ENCODE data around the gene IFT43. TPM values are rescaled to one million over a fixed set of nuclear protein-coding genes. Genes with fewer than 3 reads are reported as not detected.
A peak's percentile ranks its signal among the peaks of the same experiment; 100 is the strongest.

The IFT43 gene
- total RNA-seq, 1 donor from 2014 or later = 8.2 TPM

DNA sequence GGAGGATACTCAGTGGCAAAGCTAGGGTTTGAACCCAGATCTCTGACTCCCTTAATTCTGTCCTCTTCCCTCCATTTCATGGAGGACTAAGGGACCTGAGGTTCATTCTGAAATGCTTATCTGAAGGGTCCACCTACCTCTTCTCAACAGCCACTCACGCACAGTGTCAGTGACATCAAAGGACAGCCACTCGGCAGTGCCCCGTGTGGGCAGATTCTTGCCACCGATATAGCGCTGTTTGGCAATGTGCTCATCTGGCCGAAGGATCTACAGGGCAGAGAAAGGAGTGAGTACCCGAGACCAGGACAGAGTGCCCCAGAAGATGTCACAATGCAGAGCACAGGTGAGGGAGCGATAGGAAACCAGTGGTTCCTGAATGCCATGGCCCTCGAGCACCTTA is 14.6 kb upstream of the IFT43 start:
- H3K27ac Mint-ChIP-seq = no peak overlapping the region
- no peaks in the 10 kb centered on the region for H3K36me3 Mint-ChIP-seq (ENCODE audit: low read depth)
- DNase-seq (ENCODE audit: low spot score) = no peak
- no peaks in the 10 kb centered on the region for H3K9me3 Mint-ChIP-seq
- H3K4me3 Mint-ChIP-seq (ENCODE audit: low read depth) = no peak overlapping the region
- no peaks in the 10 kb centered on the region for H3K4me1 Mint-ChIP-seq (ENCODE audit: low read depth)
- no peaks in the 10 kb centered on the region for H3K27me3 Mint-ChIP-seq (ENCODE audit: low read depth)
- intact Hi-C loops (cut with micrococcal nuclease) = no loop called here

DNA sequence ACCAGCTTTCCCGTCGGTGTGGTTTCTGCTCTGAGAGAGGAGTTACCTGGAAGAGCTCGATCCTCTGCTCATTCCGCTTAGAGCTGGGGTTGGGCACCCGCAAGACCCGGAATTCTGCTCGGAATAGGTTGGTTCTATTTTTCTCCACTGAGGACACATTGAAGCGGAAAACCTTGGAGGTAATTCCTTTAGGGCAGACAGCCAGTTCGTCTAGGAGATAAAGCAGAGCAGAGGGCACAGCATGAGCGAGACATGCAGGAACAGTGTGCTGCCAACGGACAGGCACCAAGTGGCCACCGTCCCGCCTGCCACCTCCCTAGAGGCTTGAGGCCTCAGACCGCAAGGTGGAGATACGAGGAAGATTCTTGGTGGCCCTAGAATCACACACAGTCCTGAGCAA is 14.1 kb upstream of the IFT43 start:
- no peak for DNase-seq (ENCODE audit: low spot score)
- Mint-ChIP-seq H3K27me3 (ENCODE audit: low read depth) (no peaks in the 10 kb centered on the region), H3K36me3 (ENCODE audit: low read depth) (no peaks in the 10 kb centered on the region), H3K4me1 (ENCODE audit: low read depth) (no peaks in the 10 kb centered on the region), H3K9me3 (no peaks in the 10 kb centered on the region), H3K27ac (no peak overlapping the region), H3K4me3 (ENCODE audit: low read depth) (no peak overlapping the region)
- intact Hi-C loops (cut with micrococcal nuclease) = no loop called here

DNA sequence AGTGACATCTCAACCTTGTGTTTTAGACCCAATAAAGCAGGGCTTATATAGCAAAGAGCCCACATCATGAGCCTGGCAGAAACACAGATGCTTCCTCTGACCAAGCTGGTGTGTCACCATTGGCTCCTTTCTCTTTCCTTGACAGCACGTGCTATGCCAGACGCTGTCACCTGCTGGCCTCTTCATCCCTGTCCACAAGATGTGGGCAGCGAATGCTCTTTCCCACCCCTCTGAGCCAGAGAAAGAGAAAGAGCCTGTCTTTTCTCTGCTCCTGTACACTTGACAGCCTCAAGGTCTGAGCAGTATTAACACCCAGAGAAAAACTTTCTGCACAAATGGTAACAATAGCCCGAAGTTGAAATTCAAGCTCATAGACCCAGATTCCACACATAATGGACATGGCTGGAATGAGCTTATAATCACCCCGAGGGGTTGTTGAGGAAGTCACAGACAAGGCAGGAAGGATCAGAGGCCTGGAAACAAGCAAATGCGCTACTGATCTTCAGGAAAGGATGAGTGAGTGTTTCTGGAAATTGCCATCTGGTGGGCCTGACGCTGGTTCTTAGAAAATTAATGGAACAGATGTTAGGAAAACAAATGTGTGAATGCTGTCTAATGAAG is 12.7 kb upstream of the IFT43 start:
- intact Hi-C loops (cut with micrococcal nuclease) = no loop called here
- Mint-ChIP-seq H3K4me1 (ENCODE audit: low read depth) (no peaks in the 10 kb centered on the region), H3K27me3 (ENCODE audit: low read depth) (no peaks in the 10 kb centered on the region), H3K9me3 (no peaks in the 10 kb centered on the region), H3K4me3 (ENCODE audit: low read depth) (no peak overlapping the region), H3K36me3 (ENCODE audit: low read depth) (no peaks in the 10 kb centered on the region), H3K27ac (no peak overlapping the region)
- DNase-seq (ENCODE audit: low spot score) = no peak

DNA sequence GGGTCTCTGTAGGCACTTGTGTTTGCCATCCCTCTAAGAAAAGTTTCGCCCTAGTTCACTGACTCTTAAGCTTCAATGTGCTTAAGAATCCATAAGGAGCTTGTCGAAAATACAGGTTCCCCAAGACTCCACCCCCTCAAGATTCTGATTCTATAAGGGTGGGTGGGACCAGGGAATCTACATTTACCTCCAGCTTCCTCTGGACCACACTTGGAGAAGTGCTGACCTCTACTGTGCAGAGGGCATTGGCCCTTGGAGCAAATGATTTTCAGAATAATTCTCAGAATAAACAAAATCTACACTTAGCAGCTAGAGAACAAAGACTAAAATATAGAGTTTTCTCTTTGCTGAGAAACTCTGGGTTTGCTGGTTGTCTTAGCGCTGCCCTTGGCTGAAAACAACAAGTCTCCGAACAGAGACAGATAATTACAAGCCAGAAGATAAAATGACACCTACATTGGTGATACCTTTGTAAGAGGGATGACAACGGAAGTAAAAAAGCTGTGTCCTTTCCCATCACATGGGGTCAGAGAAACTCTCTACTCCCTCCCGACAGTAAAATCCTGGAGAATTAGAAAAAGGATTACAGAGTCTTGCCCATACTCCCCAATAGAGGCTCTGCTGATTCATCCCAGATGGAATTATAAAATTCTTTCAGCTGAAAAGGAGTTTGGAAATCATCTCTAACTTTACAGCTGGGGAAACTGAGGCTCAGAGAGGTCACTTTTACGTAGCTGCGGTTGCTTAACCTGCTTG is 8.6 kb upstream of the IFT43 start:
- DNase-seq (ENCODE audit: low spot score) = no peak
- Mint-ChIP-seq H3K27me3 (ENCODE audit: low read depth) (no peaks in the 10 kb centered on the region), H3K36me3 (ENCODE audit: low read depth) (no peaks in the 10 kb centered on the region), H3K4me3 (ENCODE audit: low read depth) (no peak overlapping the region), H3K4me1 (ENCODE audit: low read depth) (peaks cover 19% of the 10 kb centered on the region), H3K9me3 (no peaks in the 10 kb centered on the region), H3K27ac (no peak overlapping the region)
- intact Hi-C loops (cut with micrococcal nuclease) = no loop called here

DNA sequence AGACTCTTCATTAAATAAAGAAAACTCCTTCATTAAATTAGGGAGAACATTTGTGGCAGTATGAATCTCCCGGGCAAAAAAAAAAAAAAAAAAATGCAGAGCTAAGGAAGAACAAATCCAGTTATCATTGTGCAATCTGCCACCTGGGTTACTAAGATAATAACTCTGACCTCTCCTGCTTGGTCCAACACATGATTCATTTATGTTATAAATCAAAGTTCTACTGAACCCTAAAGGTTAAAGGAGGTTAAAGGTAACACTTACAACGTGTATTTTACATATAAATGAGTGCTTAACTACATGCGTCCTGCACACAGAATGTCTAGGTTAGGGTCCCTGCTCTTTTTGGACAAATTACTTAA is 8.0 kb upstream of the IFT43 start:
- H3K36me3 Mint-ChIP-seq (ENCODE audit: low read depth) = no peaks in the 10 kb centered on the region

DNA sequence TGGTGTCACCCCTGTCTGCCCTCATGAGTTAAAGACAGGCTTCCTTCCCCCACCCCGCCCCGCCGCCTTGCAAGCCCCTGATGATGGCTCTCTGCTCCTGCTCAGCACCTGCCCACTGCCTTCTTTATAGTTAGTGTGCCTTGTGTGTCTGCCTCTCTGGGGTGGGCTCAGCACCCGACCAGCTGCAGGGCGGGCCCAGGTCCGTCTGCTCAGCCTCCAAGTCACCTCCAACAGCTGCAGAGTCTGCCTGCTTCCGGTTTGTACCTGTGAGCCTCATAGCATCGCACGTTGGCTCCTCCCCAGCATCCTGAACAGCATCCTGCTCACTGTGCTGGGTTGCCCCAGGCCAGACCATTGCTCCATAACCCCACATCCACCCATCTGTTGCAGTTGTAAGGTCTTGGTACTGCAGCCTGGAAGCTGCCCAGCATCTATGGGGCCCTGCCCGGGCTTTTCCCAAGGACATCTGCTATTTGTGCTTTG is 7.3 kb upstream of the IFT43 start:
- Mint-ChIP-seq H3K4me1 (ENCODE audit: low read depth) (peaks cover 19% of the 10 kb centered on the region), H3K27ac (no peak overlapping the region), H3K4me3 (ENCODE audit: low read depth) (no peak overlapping the region), H3K9me3 (no peaks in the 10 kb centered on the region), H3K36me3 (ENCODE audit: low read depth) (no peaks in the 10 kb centered on the region), H3K27me3 (ENCODE audit: low read depth) (peaks cover 6% of the 10 kb centered on the region)
- intact Hi-C loops (cut with micrococcal nuclease) = no loop called here
- no peak for DNase-seq (ENCODE audit: low spot score)

More for the DNA sequence above, 8.0 kb upstream of the IFT43 start:
- intact Hi-C loops (cut with micrococcal nuclease) = no loop called here
- DNase-seq (ENCODE audit: low spot score) = no peak
- no peak overlapping the region for H3K27ac Mint-ChIP-seq
- H3K4me1 Mint-ChIP-seq (ENCODE audit: low read depth) = peaks cover 19% of the 10 kb centered on the region
- H3K27me3 Mint-ChIP-seq (ENCODE audit: low read depth) = no peaks in the 10 kb centered on the region
- no peaks in the 10 kb centered on the region for H3K9me3 Mint-ChIP-seq
- H3K4me3 Mint-ChIP-seq (ENCODE audit: low read depth) = no peak overlapping the region

DNA sequence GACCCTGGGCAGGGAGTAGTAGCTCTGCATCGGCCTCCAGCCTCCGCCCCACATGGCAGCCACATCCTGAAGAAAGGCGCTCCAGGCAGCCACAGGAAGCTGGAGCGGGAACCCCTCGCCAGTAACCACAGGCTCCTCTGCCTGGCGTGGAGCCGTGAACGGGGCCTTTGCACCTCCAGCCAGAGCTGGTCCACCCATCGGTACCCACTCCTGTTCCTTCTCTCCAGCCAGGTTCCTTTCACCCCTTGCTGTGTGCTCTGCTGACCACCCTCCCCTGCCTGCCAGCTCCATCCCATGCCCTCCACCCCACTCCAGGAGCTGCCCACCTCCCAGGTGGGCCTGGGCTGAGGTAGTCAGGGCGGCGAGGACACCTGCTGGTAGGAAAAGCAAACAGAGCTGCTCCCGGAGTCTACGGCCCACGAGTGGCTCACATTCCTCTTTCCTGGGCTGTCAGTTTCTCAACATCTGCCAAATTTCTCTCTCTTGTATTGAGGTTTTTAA is 6.4 kb upstream of the IFT43 start:
- H3K9me3 Mint-ChIP-seq = no peaks in the 10 kb centered on the region
- H3K4me3 Mint-ChIP-seq (ENCODE audit: low read depth) = no peak overlapping the region
- H3K27ac Mint-ChIP-seq = no peak overlapping the region
- peaks cover 19% of the 10 kb centered on the region for H3K4me1 Mint-ChIP-seq (ENCODE audit: low read depth)
- DNase-seq (ENCODE audit: low spot score) = no peak
- intact Hi-C loops (cut with micrococcal nuclease) = no loop called here
- H3K27me3 Mint-ChIP-seq (ENCODE audit: low read depth) = peaks cover 13% of the 10 kb centered on the region
- no peaks in the 10 kb centered on the region for H3K36me3 Mint-ChIP-seq (ENCODE audit: low read depth)

DNA sequence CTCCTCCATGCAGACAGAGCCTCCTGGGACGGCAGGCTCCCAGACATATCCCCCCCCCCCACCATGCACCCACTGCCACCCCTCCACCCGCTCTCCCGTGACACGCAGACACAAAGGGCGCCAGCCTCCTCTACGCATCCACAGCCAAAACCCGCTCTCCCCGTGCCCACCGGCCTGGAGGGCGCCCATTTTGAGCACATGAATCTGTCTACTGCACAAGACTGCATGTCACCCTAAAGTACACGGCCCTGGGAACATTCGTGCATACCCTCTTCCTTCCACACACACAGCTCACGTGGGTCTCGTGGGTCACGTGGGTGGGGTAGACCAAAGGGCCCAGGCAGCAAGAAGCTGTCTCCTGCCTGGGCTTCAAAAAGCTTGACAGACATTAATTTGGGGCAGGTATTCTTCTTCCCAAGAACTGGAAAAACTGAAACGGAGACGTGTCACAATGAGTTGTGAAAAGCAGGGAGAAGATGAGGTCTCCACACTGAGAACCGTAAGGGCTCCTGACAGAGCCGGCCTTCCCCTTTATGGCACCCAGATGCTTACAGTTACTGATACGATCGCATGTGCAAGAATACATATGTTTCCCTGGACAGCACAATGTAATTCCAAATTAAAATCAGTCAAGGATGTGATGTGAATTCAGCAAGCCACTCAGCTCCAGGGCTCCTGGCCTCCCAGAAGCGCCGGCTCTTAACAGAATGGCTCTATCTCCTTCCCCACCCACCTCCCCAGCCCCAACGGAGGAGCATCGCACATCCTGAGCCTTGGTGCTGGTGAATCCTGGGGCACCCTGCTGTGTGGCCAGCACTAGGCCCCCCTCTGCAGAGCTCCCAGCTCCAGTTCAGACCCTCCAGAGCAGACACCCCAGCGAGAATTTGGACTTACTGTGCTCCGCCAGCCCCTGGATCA is 5.7 kb upstream of the IFT43 start:
- no peaks in the 10 kb centered on the region for H3K9me3 Mint-ChIP-seq
- DNase-seq (ENCODE audit: low spot score) = no peak
- H3K27ac Mint-ChIP-seq = no peak overlapping the region
- H3K36me3 Mint-ChIP-seq (ENCODE audit: low read depth) = no peaks in the 10 kb centered on the region
- H3K27me3 Mint-ChIP-seq (ENCODE audit: low read depth) = peaks cover 17% of the 10 kb centered on the region
- intact Hi-C loops (cut with micrococcal nuclease) = loop anchor here (5.0 to 10.0 kb wide), 2 partner anchors 175 to 403 kb away; partner anchors contain the start of genes FLVCR2 and GPATCH2L
- peaks cover 19% of the 10 kb centered on the region for H3K4me1 Mint-ChIP-seq (ENCODE audit: low read depth)
- H3K4me3 Mint-ChIP-seq (ENCODE audit: low read depth) = no peak overlapping the region

DNA sequence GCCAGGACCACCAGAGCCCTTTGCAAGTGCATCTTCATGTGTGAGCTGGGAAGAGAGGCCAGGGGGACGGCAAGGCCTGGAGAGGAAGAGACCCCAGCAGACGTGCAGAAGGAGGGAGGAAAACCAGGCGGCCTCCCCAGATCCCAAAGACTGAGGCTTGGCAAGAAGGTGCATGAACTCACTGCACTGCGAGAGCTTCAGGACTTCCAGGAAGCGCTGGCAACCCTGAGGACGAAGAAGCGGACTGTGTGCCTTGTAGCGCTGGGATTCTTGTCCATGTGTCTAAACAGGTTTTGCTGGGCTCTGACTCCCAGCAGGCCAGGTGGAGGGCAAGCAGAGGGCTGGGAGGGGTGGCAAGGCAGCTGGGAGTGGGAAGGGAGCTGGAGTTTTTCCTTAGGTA is 4.7 kb upstream of the IFT43 start:
- Mint-ChIP-seq H3K36me3 (ENCODE audit: low read depth) (no peaks in the 10 kb centered on the region), H3K4me1 (ENCODE audit: low read depth) (peaks cover 21% of the 10 kb centered on the region), H3K27me3 (ENCODE audit: low read depth) (peaks cover 19% of the 10 kb centered on the region), H3K27ac (peak overlapping the region; percentile 6), H3K9me3 (no peaks in the 10 kb centered on the region), H3K4me3 (ENCODE audit: low read depth) (peak overlapping the region; percentile 83)
- DNase-seq (ENCODE audit: low spot score) = no peak
- intact Hi-C loops (cut with micrococcal nuclease) = loop anchor here (5.0 to 10.0 kb wide), 2 partner anchors 174 to 404 kb away; partner anchors contain the start of genes FLVCR2 and GPATCH2L

DNA sequence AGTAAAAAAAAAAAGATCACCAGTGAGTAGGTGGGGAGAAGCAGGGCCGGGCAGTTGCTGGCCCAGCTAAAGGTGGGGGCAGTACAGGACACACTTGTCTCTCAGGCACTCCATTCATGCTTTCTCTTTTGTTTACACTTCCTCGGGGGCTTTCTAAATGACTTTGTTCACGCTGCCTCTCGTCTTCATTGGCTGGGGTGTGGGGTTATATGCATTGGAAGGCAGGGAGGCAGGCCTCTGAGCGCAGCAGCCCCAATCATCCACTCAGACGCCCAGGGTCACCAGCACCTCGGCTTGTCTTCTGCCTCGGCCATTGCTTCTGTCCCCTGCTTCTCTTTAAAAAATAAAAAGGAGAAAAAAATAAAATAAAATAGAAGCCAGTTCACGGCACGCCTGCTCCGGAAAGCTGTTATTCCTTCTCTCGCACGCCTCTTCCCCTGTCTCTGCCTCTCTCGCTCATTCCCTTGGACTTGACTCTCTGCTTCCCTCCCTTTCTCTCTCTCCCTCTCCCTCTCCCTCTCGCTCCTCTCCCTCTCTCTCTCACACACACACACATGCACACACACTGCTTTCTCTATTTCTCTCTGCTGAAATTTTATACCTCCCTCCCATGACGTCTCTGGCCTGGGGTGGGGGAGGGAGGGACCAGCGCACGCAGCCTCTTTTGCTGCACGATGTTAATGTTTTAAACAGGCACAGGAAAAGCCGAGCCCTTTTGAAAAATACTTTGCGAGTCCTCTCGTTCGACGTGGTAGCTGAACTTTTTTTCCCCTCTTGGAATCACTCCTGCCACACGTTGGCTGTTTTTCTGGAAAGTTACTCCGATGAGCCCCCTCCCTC is 3.9 kb upstream of the IFT43 start, which contains the start of gene TGFB3:
Gene TGFB3, minus strand, starts transcription at position 570 of the 840 bp plus-strand sequence. CDS start 1,102 bp downstream, outside the sequence.
- Mint-ChIP-seq H3K4me3 (ENCODE audit: low read depth) (peak within 1 kb of the TSS; percentile 83), H3K27me3 (ENCODE audit: low read depth) (peaks cover 22% of the 10 kb centered on the region), H3K9me3 (no peaks in the 10 kb centered on the region), H3K36me3 (ENCODE audit: low read depth) (no peaks in the 10 kb centered on the region), H3K27ac (peak within 1 kb of the TSS; percentile 78), H3K4me1 (ENCODE audit: low read depth) (peaks cover 28% of the 10 kb centered on the region)
- peak; percentile 32 for DNase-seq (ENCODE audit: low spot score)
- intact Hi-C loops (cut with micrococcal nuclease) = loop anchor here (1.0 to 10.0 kb wide), 4 partner anchors 75 to 404 kb away; partner anchors contain the start of genes FLVCR2 and GPATCH2L

DNA sequence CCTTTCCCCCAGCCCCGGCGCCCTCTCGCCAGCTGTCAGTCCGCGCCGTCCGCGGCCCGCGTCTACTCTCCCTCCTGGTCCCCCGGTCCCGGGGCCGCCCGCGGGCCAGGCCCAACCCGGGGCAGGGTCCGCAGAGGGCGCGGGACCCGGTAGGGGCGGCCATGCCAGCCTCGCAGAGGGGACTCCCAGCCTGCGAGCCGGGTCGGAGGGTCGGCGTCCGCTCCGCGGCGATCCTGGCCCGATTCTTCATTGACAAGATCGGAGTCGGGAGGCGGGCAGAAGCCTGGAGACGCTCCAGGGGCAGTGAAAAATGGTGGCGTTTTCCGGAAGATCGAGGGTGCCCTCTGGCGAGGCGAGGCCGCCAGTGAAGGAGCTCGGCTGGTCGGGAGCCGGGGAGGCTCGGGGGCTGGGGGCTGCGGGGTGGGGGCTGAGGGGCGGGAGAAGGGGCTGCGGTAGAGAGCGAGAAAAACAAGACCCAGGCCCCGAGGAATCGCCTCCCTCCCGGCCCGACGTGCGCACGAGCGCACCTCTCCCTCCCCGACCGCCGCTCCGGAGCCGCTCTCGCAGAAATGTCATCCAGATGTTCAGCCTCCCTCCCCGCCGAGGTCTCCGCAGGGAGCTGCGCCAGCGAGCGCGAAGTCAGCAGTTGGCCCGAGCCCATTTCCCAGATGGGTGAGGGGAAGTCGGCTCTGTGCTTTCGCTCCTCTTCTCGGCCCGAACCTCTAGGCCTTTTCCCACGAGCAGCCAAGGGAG is 3.1 kb upstream of the IFT43 start:
- Mint-ChIP-seq H3K4me1 (ENCODE audit: low read depth) (peaks cover 29% of the 10 kb centered on the region), H3K27me3 (ENCODE audit: low read depth) (peaks cover 22% of the 10 kb centered on the region), H3K27ac (peak overlapping the region; percentile 61), H3K9me3 (no peaks in the 10 kb centered on the region), H3K36me3 (ENCODE audit: low read depth) (no peaks in the 10 kb centered on the region), H3K4me3 (ENCODE audit: low read depth) (peak overlapping the region; percentile 83)
- intact Hi-C loops (cut with micrococcal nuclease) = loop anchor here (1.0 to 10.0 kb wide), 4 partner anchors 76 to 405 kb away; partner anchors contain the start of genes FLVCR2 and GPATCH2L
- DNase-seq (ENCODE audit: low spot score) = peak; percentile 75

All from activated T-helper 2 cell treated with anti-CD3 and anti-CD28 coated beads, Interferon-gamma antibody, Interleukin-2, Interleukin-4, amounts not matched to agents 10 μg/mL and 5 μg/mL and 100 μg/mL, durations not matched to agents 14 hours and 24 hours and 36 hours (primary cell).